Mucosa of descending colon (tissue), 3 donors: ENCODE measurements around the gene OCA2. TPM values are rescaled to one million over a fixed set of nuclear protein-coding genes. Genes with fewer than 3 reads are reported as not detected.
"Not testable (repeated sequence)": the region's sequence is repeated elsewhere in the genome, so short reads cannot be mapped to it uniquely, and the experiment has no call there.

Source experiments
- ATAC-seq: fragments of 200-7000 bp; cut with Tn5 transposase; one replicate; pipeline ENCODE4 v1.9.1; 2020; ENCODE audit warnings: mild to moderate bottlenecking, moderate library complexity
- DNase-seq, 3 donors: peaks; one replicate each; pipeline ENCODE4 v3.0.0-alpha.2; 2020
- H3K36me3 ChIP-seq: fragments of 200-600 bp; one replicate; pipeline ENCODE4 v1.8.0; 2021; ENCODE audit warnings: low read depth, mild to moderate bottlenecking
- H3K4me1 ChIP-seq: fragments of 200-600 bp; one replicate; pipeline ENCODE4 v1.8.0; 2021; ENCODE audit warnings: low read depth, mild to moderate bottlenecking
- H3K4me3 ChIP-seq: fragments of 200-600 bp; one replicate; pipeline ENCODE4 v1.8.0; 2021; ENCODE audit warnings: mild to moderate bottlenecking
- H3K9me3 ChIP-seq: fragments of 200-600 bp; one replicate; pipeline ENCODE4 v1.8.0; 2021; ENCODE audit warnings: mild to moderate bottlenecking
- CTCF ChIP-seq: fragments of 200-600 bp; IDR thresholded peaks from one replicate; pipeline ENCODE4 v1.8.0; 2022; ENCODE audit warnings: antibody characterized with exemption, mild to moderate bottlenecking
- intact Hi-C, 2 donors: fragments of 100-400 bp; cut with DNase I in 1 of 2; cut with micrococcal nuclease in 1 of 2; formaldehyde crosslinking; loops; one replicate each; pipeline versions ENCODE4 v1.11.0 to v1.11.1; 2022; cut with DNase I, micrococcal nuclease
- total RNA-seq, 3 donors: library from RNA; stranded (reverse); fragmentation: NEBNext Ultra II Directional in 2 of 3; extraction: Animal tissue kit (Norgen Biotek cat#: 25700) in 2 of 3; gene quantifications; one replicate each; pipeline versions ENCODE4 v1.2.1 to v1.2.4, GENCODE V29; 2021 to 2023
- donor health status: DM: no; HTN: no; CAD: no; lungs with moderate emphysema.
- donor health status: DM: no; HTN: no; CAD: no.
- donor health status: DM: no; HTN: yes; CAD: no.

The OCA2 gene
- total RNA-seq, 3 donors from 2014 or later: 0.22 to 0.32 TPM; not detected in 1

- ATAC-seq: no peak
- Histone ChIP-seq H3K4me1 (no peaks in the 10 kb centered on the region), H3K9me3 (peaks cover 76% of the 10 kb centered on the region), H3K36me3 (no peaks in the 10 kb centered on the region), H3K4me3 (no peak overlapping the region)
- DNase-seq: no peak
- intact Hi-C loops: no loop called here
- no peak for TF ChIP-seq CTCF
These were observed 328.2 kb downstream of the OCA2 start for GRCh38 chr15:27770769-27771554.

- TF ChIP-seq CTCF: no peak
- H3K9me3 ChIP-seq: peaks cover 70% of the 10 kb centered on the region
- no peaks in the 10 kb centered on the region for H3K36me3 ChIP-seq
- DNase-seq (no peak), ATAC-seq (no peak)
- no peaks in the 10 kb centered on the region for H3K4me1 ChIP-seq
- no peak overlapping the region for H3K4me3 ChIP-seq
- intact Hi-C loops: no loop called here
These were observed 329.0 kb downstream of the OCA2 start for GRCh38 chr15:27770086-27770607.

- ATAC-seq (no peak), DNase-seq (no peak)
- intact Hi-C loops: no loop called here
- TF ChIP-seq CTCF: no peak
- H3K36me3 ChIP-seq: no peaks in the 10 kb centered on the region
- no peaks in the 10 kb centered on the region for H3K4me1 ChIP-seq
- peaks cover 73% of the 10 kb centered on the region for H3K9me3 ChIP-seq
- H3K4me3 ChIP-seq: no peak overlapping the region
These were observed 329.5 kb downstream of the OCA2 start for GRCh38 chr15:27769652-27770051.

GRCh38 chr15:27768732-27769475 lies 330.2 kb downstream of the OCA2 start:
- Histone ChIP-seq H3K36me3 (no peaks in the 10 kb centered on the region), H3K4me1 (no peaks in the 10 kb centered on the region), H3K9me3 (peaks cover 70% of the 10 kb centered on the region), H3K4me3 (no peak overlapping the region)
- DNase-seq (no peak), ATAC-seq (no peak)
- TF ChIP-seq CTCF: no peak
- intact Hi-C loops: no loop called here

- H3K36me3 ChIP-seq: no peaks in the 10 kb centered on the region
- no peaks in the 10 kb centered on the region for H3K4me1 ChIP-seq
- intact Hi-C loops: no loop called here
- TF ChIP-seq CTCF: no peak
- DNase-seq (no peak), ATAC-seq (no peak)
- H3K4me3 ChIP-seq: no peak overlapping the region
- peaks cover 72% of the 10 kb centered on the region for H3K9me3 ChIP-seq
These were observed 331.0 kb downstream of the OCA2 start for GRCh38 chr15:27767918-27768640.

GRCh38 chr15:27767430-27767829 lies 331.7 kb downstream of the OCA2 start:
- ATAC-seq, H3K4me3 ChIP-seq, H3K4me1 ChIP-seq, H3K36me3 ChIP-seq, DNase-seq, intact Hi-C loops: not testable (repeated sequence)
- H3K9me3 ChIP-seq: peaks cover 76% of the 10 kb centered on the region
